B cell (primary cell): ENCODE data around the gene DAB1. TPM values are rescaled to one million over a fixed set of nuclear protein-coding genes. Genes with fewer than 3 reads are reported as not detected.

Source experiments
- ATAC-seq: fragments of 200-7000 bp; cut with Tn5 transposase; one replicate; pipeline ENCODE4 v1.10.0; 2021; ENCODE audit warnings: low read depth, mild to moderate bottlenecking, moderate number of reproducible peaks, moderate library complexity
- CTCF ChIA-PET: fragments of 350-600 bp; sonication (Branson Sonifier 250); formaldehyde crosslinking; loops from one replicate; lab custom pipeline; 2021; ENCODE audit warnings: antibody characterized with exemption, inconsistent platforms; lab: Charles Lee
- POLR2A ChIA-PET: fragments of 350-600 bp; sonication (Branson Sonifier 250); formaldehyde crosslinking; loops from one replicate; lab custom pipeline; 2021; ENCODE audit warnings: antibody characterized with exemption; lab: Charles Lee
- DNase-seq: peaks from one replicate; pipeline ENCODE4 v3.0.0; 2013
- H2AFZ ChIP-seq: 2 replicates; pipeline ENCODE4 v1.6.1; 2012; ENCODE audit warnings: mild to moderate bottlenecking, low read depth, low read length; ENCODE audit not compliant: insufficient read depth, poor library complexity, severe bottlenecking
- H3K27ac ChIP-seq, 2 donors: 1 replicate in 1 of 2; 2 replicates in 1 of 2; pipeline ENCODE4 v1.5.1; 2012 to 2013; ENCODE audit warnings: low read length in 2 of 2, mild to moderate bottlenecking in 2 of 2, moderate library complexity in 1 of 2
- H3K27me3 ChIP-seq, 4 experiments: fragments of 200-600 bp in 1 of 4; sonication (generic) in 1 of 4; replicated peaks in 1 of 4; 1 replicate in 2 of 4; 2 replicates in 2 of 4; pipeline versions ENCODE4 v1.6.1 to v1.7.0; 2013 to 2016; ENCODE audit warnings: low read length in 3 of 4, mild to moderate bottlenecking in 2 of 4, mixed read lengths in 1 of 4, moderate library complexity in 1 of 4; ENCODE audit not compliant: insufficient read depth in 4 of 4, control insufficient read depth in 3 of 4; ENCODE audit errors: control extremely low read depth in 1 of 4
- H3K36me3 ChIP-seq, 2 experiments: replicated peaks in 1 of 2; 1 replicate in 1 of 2; 2 replicates in 1 of 2; pipeline versions ENCODE4 v1.6.1 to v1.7.1; 2013; ENCODE audit warnings: low read length in 1 of 2; ENCODE audit not compliant: insufficient read depth in 2 of 2, control insufficient read depth in 1 of 2; ENCODE audit errors: control extremely low read depth in 1 of 2, extremely low read depth in 1 of 2
- H3K4me1 ChIP-seq, 2 donors: fragments of 200-600 bp in 1 of 2; sonication (generic) in 1 of 2; 1 replicate in 1 of 2; 2 replicates in 1 of 2; pipeline versions ENCODE4 v1.5.1 to v1.6.1; 2013 to 2017; ENCODE audit warnings: low read length in 2 of 2; ENCODE audit not compliant: control insufficient read depth in 2 of 2, insufficient read depth in 2 of 2
- H3K4me2 ChIP-seq: replicated peaks from 2 replicates; pipeline ENCODE3; 2012; ENCODE audit warnings: mild to moderate bottlenecking, low read depth, low read length; ENCODE audit not compliant: poor library complexity, severe bottlenecking
- H3K4me3 ChIP-seq, 5 experiments: fragments of 200-600 bp in 1 of 5; sonication (generic) in 1 of 5; 1 replicate in 3 of 5; 2 replicates in 2 of 5; pipeline versions ENCODE4 v1.5.1 to v1.7.0; 2011 to 2016; ENCODE audit warnings: low read length in 4 of 5, mild to moderate bottlenecking in 4 of 5, low read depth in 2 of 5, control low read depth in 1 of 5, moderate library complexity in 1 of 5; ENCODE audit not compliant: insufficient read depth in 1 of 5; ENCODE audit errors: control extremely low read depth in 1 of 5, extremely low read depth in 1 of 5
- H3K79me2 ChIP-seq: fragments of 200-600 bp; sonication (generic); one replicate; pipeline ENCODE4 v1.6.0; 2016; ENCODE audit warnings: low read length; ENCODE audit not compliant: control insufficient read depth, insufficient read depth
- H3K9ac ChIP-seq: fragments of 200-600 bp; sonication (generic); 2 replicates; pipeline ENCODE4 v1.6.1; 2017; ENCODE audit warnings: mild to moderate bottlenecking, low read length, moderate library complexity
- H3K9me3 ChIP-seq, 3 donors: one replicate each; pipeline versions ENCODE4 v1.6.1 to v1.7.1; 2013; ENCODE audit warnings: low read length in 2 of 3; ENCODE audit not compliant: control insufficient read depth in 2 of 3, insufficient read depth in 1 of 3; ENCODE audit errors: control extremely low read depth in 1 of 3
- H4K20me1 ChIP-seq: 2 replicates; pipeline ENCODE4 v1.6.0; 2012; ENCODE audit warnings: mild to moderate bottlenecking, low read length; ENCODE audit not compliant: insufficient read depth, control insufficient read depth, poor library complexity, severe bottlenecking
- H3K27ac Mint-ChIP-seq: one replicate; pipeline ENCODE4 v1.8.0; 2021; ENCODE audit warnings: mixed read lengths
- H3K27me3 Mint-ChIP-seq: one replicate; pipeline ENCODE4 v1.8.0; 2021; ENCODE audit warnings: mixed read lengths
- H3K4me1 Mint-ChIP-seq: one replicate; pipeline ENCODE4 v1.8.0; 2021; ENCODE audit warnings: mixed read lengths
- H3K4me3 Mint-ChIP-seq: one replicate; pipeline ENCODE4 v1.8.0; 2021; ENCODE audit warnings: mixed read lengths
- H3K9me3 Mint-ChIP-seq: one replicate; pipeline ENCODE4 v1.8.0; 2022; ENCODE audit warnings: mixed read lengths; ENCODE audit not compliant: insufficient read depth
- EZH2 ChIP-seq: IDR thresholded peaks from 2 replicates; pipeline ENCODE4 v1.6.1; 2012; ENCODE audit warnings: borderline replicate concordance, low read depth, mild to moderate bottlenecking, moderate library complexity, low read length; ENCODE audit not compliant: insufficient read depth, poor library complexity, severe bottlenecking
- WGBS: methylation state at CpG from one replicate; pipeline ENCODE4 v1.1.5; 2013; ENCODE audit warnings: missing lambda C conversion rate; ENCODE audit not compliant: insufficient coverage; 5-methylcytosine and 5-hydroxymethylcytosine counted together
- intact Hi-C: fragments of 100-400 bp; cut with micrococcal nuclease; formaldehyde crosslinking; loops from one replicate; pipeline ENCODE4 v1.10.0; 2022
- polyA plus RNA-seq: library from polyadenylated mRNA; depleted of rRNA; stranded (reverse); fragments of >200 nt; gene quantifications from 2 replicates; pipeline ENCODE4 v1.2.3, GENCODE V29; 2012
- total RNA-seq, 2 donors: library from RNA; stranded (reverse); fragments of 120-200 nt in 1 of 2; gene quantifications; 1 replicate in 1 of 2; 2 replicates in 1 of 2; pipeline versions ENCODE4 v1.2.3 to v1.2.4, GENCODE V29; 2013 to 2022
- TF ChIP-seq, protein P1 (sequence below): fragments of 200-600 bp; IDR thresholded peaks from one replicate; pipeline ENCODE4 v1.8.0; 2022; ENCODE audit warnings: antibody characterized with exemption, mild to moderate bottlenecking

Gene DAB1
- total and polyA plus RNA-seq, 2 donors (not counting 1 experiment from before 2014, with no cell fraction given) = not detected

GRCh38 chr1:57192222-57192621 is 231.6 kb downstream of the DAB1 start:
- Histone ChIP-seq H3K4me1 (no peaks in the 10 kb centered on the region), H3K9me3 (peaks cover 0 to 2% (median 0%) of the 10 kb centered on the region in 3 donors), H3K9ac (no peak overlapping the region), H3K36me3 (no peaks in the 10 kb centered on the region), H3K4me2 (no peak overlapping the region), H3K27ac (no peak overlapping the region), H2AFZ (no peak overlapping the region), H4K20me1 (no peaks in the 10 kb centered on the region), H3K4me3 (no peak overlapping the region), H3K27me3 (peaks cover 0 to 4% (median 0%) of the 10 kb centered on the region in 4 experiments), H3K79me2 (no peaks in the 10 kb centered on the region)
- Mint-ChIP-seq H3K9me3 (no peaks in the 10 kb centered on the region), H3K27ac (no peak overlapping the region), H3K4me1 (no peaks in the 10 kb centered on the region), H3K27me3 (no peaks in the 10 kb centered on the region), H3K4me3 (no peak overlapping the region)
- DNase-seq = no peak
- no peak for TF ChIP-seq EZH2
- TF ChIP-seq, protein P1, sequence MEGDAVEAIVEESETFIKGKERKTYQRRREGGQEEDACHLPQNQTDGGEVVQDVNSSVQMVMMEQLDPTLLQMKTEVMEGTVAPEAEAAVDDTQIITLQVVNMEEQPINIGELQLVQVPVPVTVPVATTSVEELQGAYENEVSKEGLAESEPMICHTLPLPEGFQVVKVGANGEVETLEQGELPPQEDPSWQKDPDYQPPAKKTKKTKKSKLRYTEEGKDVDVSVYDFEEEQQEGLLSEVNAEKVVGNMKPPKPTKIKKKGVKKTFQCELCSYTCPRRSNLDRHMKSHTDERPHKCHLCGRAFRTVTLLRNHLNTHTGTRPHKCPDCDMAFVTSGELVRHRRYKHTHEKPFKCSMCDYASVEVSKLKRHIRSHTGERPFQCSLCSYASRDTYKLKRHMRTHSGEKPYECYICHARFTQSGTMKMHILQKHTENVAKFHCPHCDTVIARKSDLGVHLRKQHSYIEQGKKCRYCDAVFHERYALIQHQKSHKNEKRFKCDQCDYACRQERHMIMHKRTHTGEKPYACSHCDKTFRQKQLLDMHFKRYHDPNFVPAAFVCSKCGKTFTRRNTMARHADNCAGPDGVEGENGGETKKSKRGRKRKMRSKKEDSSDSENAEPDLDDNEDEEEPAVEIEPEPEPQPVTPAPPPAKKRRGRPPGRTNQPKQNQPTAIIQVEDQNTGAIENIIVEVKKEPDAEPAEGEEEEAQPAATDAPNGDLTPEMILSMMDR = no peak
- intact Hi-C loops = no loop called here
- WGBS = no CpG with 5 or more reads among the region's 2 CpGs
- CTCF ChIA-PET = no interaction called here
- no peak for ATAC-seq
- POLR2A ChIA-PET = no interaction called here

DNA sequence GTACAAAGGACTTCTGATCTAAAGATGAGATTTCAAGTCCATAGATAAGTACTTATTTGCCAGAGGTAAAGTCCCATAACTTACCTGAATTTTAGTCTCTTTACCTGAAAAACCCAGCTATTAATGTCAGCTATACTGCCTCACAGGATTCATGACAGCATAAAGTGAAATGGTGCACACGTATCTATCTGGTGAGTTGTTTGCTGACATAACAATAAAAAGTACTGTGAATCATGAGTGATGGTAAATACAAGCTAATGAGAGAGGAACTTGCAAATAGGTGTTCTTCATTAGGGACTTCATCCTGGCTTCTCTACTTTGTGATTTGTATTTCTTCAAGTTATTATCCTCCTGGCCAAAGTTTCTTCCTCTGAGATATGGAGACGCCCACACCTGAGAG is 233.0 kb downstream of the DAB1 start:
- Mint-ChIP-seq H3K4me1 (no peaks in the 10 kb centered on the region), H3K9me3 (no peaks in the 10 kb centered on the region), H3K4me3 (no peak overlapping the region), H3K27me3 (no peaks in the 10 kb centered on the region), H3K27ac (no peak overlapping the region)
- intact Hi-C loops = no loop called here
- Histone ChIP-seq H3K4me2 (no peak overlapping the region), H3K9ac (no peak overlapping the region), H3K4me3 (no peak overlapping the region), H3K27me3 (peaks cover 0 to 4% (median 0%) of the 10 kb centered on the region in 4 experiments), H2AFZ (no peak overlapping the region), H4K20me1 (no peaks in the 10 kb centered on the region), H3K79me2 (no peaks in the 10 kb centered on the region), H3K36me3 (no peaks in the 10 kb centered on the region), H3K4me1 (no peaks in the 10 kb centered on the region), H3K27ac (no peak overlapping the region), H3K9me3 (peaks cover 0 to 2% (median 0%) of the 10 kb centered on the region in 3 donors)
- DNase-seq (no peak), ATAC-seq (no peak)
- no CpG with 5 or more reads among the region's 2 CpGs for WGBS
- CTCF ChIA-PET = no interaction called here
- TF ChIP-seq, protein P1 = no peak
- no peak for TF ChIP-seq EZH2
- POLR2A ChIA-PET = no interaction called here
